Liver (tissue), 9 donors: ENCODE measurements around the gene C3orf38. TPM values are rescaled to one million over a fixed set of nuclear protein-coding genes. Genes with fewer than 3 reads are reported as not detected.

Experiments
- DNase-seq: peaks from one replicate; pipeline ENCODE4 v3.0.0-alpha.2; 2017; ENCODE audit warnings: low spot score
- H3K27ac ChIP-seq, 2 donors: one replicate each; pipeline ENCODE4 v1.7.0; 2013; ENCODE audit warnings: inconsistent platforms in 2 of 2, low read length in 2 of 2, control low read depth in 1 of 2, low read depth in 1 of 2, mild to moderate bottlenecking in 1 of 2
- H3K27me3 ChIP-seq, 4 donors: one replicate each; pipeline versions ENCODE4 v1.6.1 to v1.7.0; 2013; ENCODE audit warnings: low read length in 3 of 4, inconsistent platforms in 1 of 4, mild to moderate bottlenecking in 1 of 4, moderate library complexity in 1 of 4; ENCODE audit not compliant: control insufficient read depth in 4 of 4, insufficient read depth in 4 of 4
- H3K36me3 ChIP-seq, 4 donors: one replicate each; pipeline versions ENCODE4 v1.6.1 to v1.7.0; 2013; ENCODE audit warnings: low read length in 3 of 4, mild to moderate bottlenecking in 3 of 4, low read depth in 1 of 4, moderate library complexity in 1 of 4; ENCODE audit not compliant: control insufficient read depth in 4 of 4, insufficient read depth in 3 of 4
- H3K4me1 ChIP-seq, 4 donors: one replicate each; pipeline versions ENCODE4 v1.6.1 to v1.7.0; 2013; ENCODE audit warnings: low read length in 3 of 4, mild to moderate bottlenecking in 3 of 4, moderate library complexity in 1 of 4; ENCODE audit not compliant: control insufficient read depth in 4 of 4, insufficient read depth in 4 of 4
- H3K4me3 ChIP-seq, 3 donors: one replicate each; pipeline versions ENCODE4 v1.6.1 to v1.7.0; 2013; ENCODE audit warnings: low read length in 3 of 3, control low read depth in 1 of 3, low read depth in 1 of 3, mild to moderate bottlenecking in 1 of 3
- H3K9ac ChIP-seq, 2 donors: one replicate each; pipeline ENCODE4 v1.7.0; 2013; ENCODE audit warnings: low read length in 2 of 2, mild to moderate bottlenecking in 2 of 2, moderate library complexity in 2 of 2, control low read depth in 1 of 2, low read depth in 1 of 2
- H3K9me3 ChIP-seq, 4 donors: one replicate each; pipeline versions ENCODE4 v1.6.1 to v1.7.0; 2013; ENCODE audit warnings: low read length in 3 of 4; ENCODE audit not compliant: control insufficient read depth in 4 of 4
- ATF3 ChIP-seq: IDR thresholded peaks from 2 replicates; pipeline ENCODE4 v1.6.1; 2016; ENCODE audit warnings: antibody characterized with exemption
- CTCF ChIP-seq: fragments of 150-350 bp; IDR thresholded peaks from 2 replicates; pipeline ENCODE4 v1.5.1; 2017; ENCODE audit warnings: improper control_type of control experiment, low read depth, low read length; ENCODE audit not compliant: missing input control
- EGR1 ChIP-seq, 2 donors: IDR thresholded peaks; 2 replicates each; pipeline ENCODE4 v1.6.1; 2016 to 2018; ENCODE audit warnings: antibody characterized with exemption in 2 of 2, low read depth in 2 of 2
- FOXA1 ChIP-seq: IDR thresholded peaks from 2 replicates; pipeline ENCODE4 v1.6.1; 2016; ENCODE audit warnings: antibody characterized with exemption
- FOXA2 ChIP-seq: IDR thresholded peaks from 2 replicates; pipeline ENCODE4 v1.6.1; 2016; ENCODE audit warnings: antibody characterized with exemption
- GABPA ChIP-seq, 2 donors: IDR thresholded peaks in 1 of 2; conservative IDR thresholded peaks in 1 of 2; 2 replicates each; pipeline ENCODE4 v1.6.1; 2016; ENCODE audit warnings: antibody characterized with exemption in 2 of 2, mild to moderate bottlenecking in 1 of 2, moderate library complexity in 1 of 2
- HNF4A ChIP-seq, 2 donors: conservative IDR thresholded peaks; 2 replicates each; pipeline ENCODE4 v1.6.1; 2016; ENCODE audit warnings: antibody characterized with exemption in 2 of 2, mild to moderate bottlenecking in 2 of 2
- HNF4G ChIP-seq: IDR thresholded peaks from 2 replicates; pipeline ENCODE4 v1.6.1; 2016; ENCODE audit warnings: antibody characterized with exemption
- JUND ChIP-seq, 2 donors: IDR thresholded peaks; 2 replicates each; pipeline ENCODE4 v1.6.1; 2016; ENCODE audit warnings: antibody characterized with exemption in 2 of 2
- MAX ChIP-seq: IDR thresholded peaks from 2 replicates; pipeline ENCODE4 v1.6.1; 2016; ENCODE audit warnings: antibody characterized with exemption
- NR2F2 ChIP-seq: IDR thresholded peaks from 2 replicates; pipeline ENCODE4 v1.6.1; 2016; ENCODE audit warnings: antibody characterized with exemption
- RXRA ChIP-seq, 2 donors: IDR thresholded peaks; 2 replicates each; pipeline ENCODE4 v1.6.1; 2017 to 2018; ENCODE audit warnings: antibody characterized with exemption in 2 of 2, mild to moderate bottlenecking in 1 of 2
- SP1 ChIP-seq: IDR thresholded peaks from 2 replicates; pipeline ENCODE4 v1.6.1; 2018; ENCODE audit warnings: antibody characterized with exemption, mild to moderate bottlenecking
- TAF1 ChIP-seq: conservative IDR thresholded peaks from 2 replicates; pipeline ENCODE4 v1.6.1; 2016; ENCODE audit warnings: antibody characterized with exemption, mild to moderate bottlenecking
- YY1 ChIP-seq: IDR thresholded peaks from 2 replicates; pipeline ENCODE4 v1.6.1; 2016; ENCODE audit warnings: antibody characterized with exemption, mild to moderate bottlenecking
- ZBTB33 ChIP-seq: IDR thresholded peaks from 2 replicates; pipeline ENCODE4 v1.6.1; 2016; ENCODE audit warnings: antibody characterized with exemption
- WGBS: extraction: QIAGEN DNeasy Blood & Tissue Kit; methylation state at CpG from one replicate; pipeline ENCODE4 v1.1.7; 2013; 5-methylcytosine and 5-hydroxymethylcytosine counted together
- polyA plus RNA-seq, 2 donors: library from polyadenylated mRNA; stranded (reverse) in 1 of 2; unstranded in 1 of 2; fragments of 200-250 nt in 1 of 2; fragments of >200 nt in 1 of 2; fragmentation: Nextera tagmentation in 1 of 2; extraction: Ambion mirVana in 1 of 2; gene quantifications; one replicate each; pipeline versions ENCODE4 v1.2.1 to v1.2.3, GENCODE V29; 2013 to 2015
- total RNA-seq, 2 donors: library from RNA; depleted of rRNA; stranded (reverse); fragments of >200 nt; gene quantifications; one replicate each; pipeline ENCODE4 v1.2.3, GENCODE V29; 2014
- donor health status: healthy.
- donor health status: healthy.
- donor health status: healthy.
- donor health status: healthy.
- donor health status: healthy.

Gene C3orf38
- total and polyA plus RNA-seq, 4 donors = 4.6 to 16.0 (median 8.1) TPM

- TF ChIP-seq EGR1 (IDR thresholded peaks at IDR 0.05; ENCODE audit: low read depth in 2 of 2) (no peak), NR2F2 (no peak), HNF4A (conservative IDR thresholded peaks at IDR 0.05) (no peak), ATF3 (no peak)
Measured at GRCh38 chr3:88147261-88147660, 2.5 kb upstream of the C3orf38 start (continued).

- no peaks in the 10 kb centered on the region for H3K9me3 ChIP-seq
- TF ChIP-seq JUND (IDR thresholded peaks at IDR 0.05) = no peak
- TF ChIP-seq FOXA2 = no peak
- TF ChIP-seq SP1 = no peak
- TF ChIP-seq GABPA (IDR thresholded peaks at IDR 0.05 in 1 of 2, conservative IDR thresholded peaks at IDR 0.05 in 1 of 2) = no peak
- no peak for TF ChIP-seq NR2F2
- no peak for TF ChIP-seq ZBTB33
- TF ChIP-seq MAX = no peak
- no peak for TF ChIP-seq HNF4A (conservative IDR thresholded peaks at IDR 0.05)
- TF ChIP-seq HNF4G = no peak
- no peak for TF ChIP-seq CTCF
- TF ChIP-seq RXRA (IDR thresholded peaks at IDR 0.05) = no peak
- TF ChIP-seq FOXA1 = no peak
- H3K27ac ChIP-seq = no peak overlapping the region
- H3K4me3 ChIP-seq = peak overlapping the region; percentile 76 to 87 (median 85)
- no peaks in the 10 kb centered on the region for H3K27me3 ChIP-seq
- H3K9ac ChIP-seq = peak overlapping the region in 1 of 2 donors; percentile 48
- H3K4me1 ChIP-seq = peaks cover 5 to 20% (median 13%) of the 10 kb centered on the region in 4 donors
- WGBS = 65% methylated on average over 17 of the region's 17 CpGs
- peaks cover 0 to 4% (median 3%) of the 10 kb centered on the region in 4 donors for H3K36me3 ChIP-seq
- DNase-seq = no peak
Measured at GRCh38 chr3:88148651-88149050, 1.1 kb upstream of the C3orf38 start.

GRCh38 chr3:88149101-88149508, 654 bp upstream of the C3orf38 start:
- Histone ChIP-seq H3K4me1 (peaks cover 5 to 20% (median 13%) of the 10 kb centered on the region in 4 donors), H3K4me3 (peak overlapping the region; percentile 76 to 87 (median 85)), H3K9me3 (no peaks in the 10 kb centered on the region), H3K27me3 (no peaks in the 10 kb centered on the region), H3K27ac (no peak overlapping the region), H3K9ac (peak overlapping the region; percentile 3 to 48), H3K36me3 (peaks cover 0 to 4% (median 3%) of the 10 kb centered on the region in 4 donors)
- no peak for DNase-seq
- under 1% methylated on average over 16 of the region's 16 CpGs for WGBS
- TF ChIP-seq EGR1 (IDR thresholded peaks at IDR 0.05; ENCODE audit: low read depth in 2 of 2) (no peak), ATF3 (no peak), HNF4A (conservative IDR thresholded peaks at IDR 0.05) (no peak), CTCF (no peak), FOXA2 (no peak), ZBTB33 (no peak), TAF1 (no peak), HNF4G (no peak), MAX (no peak), YY1 (no peak)
